GM12878 (cell line): Measurements from ENCODE around the gene ASIC4. TPM values are rescaled to one million over a fixed set of nuclear protein-coding genes. Genes with fewer than 3 reads are reported as not detected.

Experiments used
- ATAC-seq: fragments of 200-7000 bp; cut with Tn5 transposase; 3 replicates; pipeline ENCODE4 v1.9.1; 2020; ENCODE audit warnings: mild to moderate bottlenecking, moderate library complexity
- BruUV-seq: library from RNA; stranded (reverse); fragments of 400-500 nt; replicated peaks from 2 replicates; lab custom pipeline; 2021; lab: Mats Ljungman, UMichigan
- CTCF ChIA-PET: fragments of 300-600 bp; sonication (Branson Sonifier 250); formaldehyde crosslinking; extraction: SDS; loops from one replicate; lab custom pipeline; 2021; ENCODE audit warnings: inconsistent platforms; lab: Yijun Ruan, JAX
- POLR2A ChIA-PET: fragments of 350-600 bp; formaldehyde crosslinking; extraction: SDS; loops from one replicate; lab custom pipeline; 2021; ENCODE audit warnings: inconsistent platforms; lab: Charles Lee
- RAD21 ChIA-PET: fragments of 300-600 bp; sonication (Branson Sonifier 250); formaldehyde crosslinking; loops from one replicate; lab custom pipeline; 2023; ENCODE audit warnings: antibody characterized with exemption; ENCODE audit not compliant: unreplicated experiment; lab: Charles Lee
- SMC1A ChIA-PET: fragments of 300-600 bp; sonication (Branson Sonifier 250); formaldehyde crosslinking; loops from one replicate; lab custom pipeline; 2023; ENCODE audit not compliant: unreplicated experiment, uncharacterized antibody; lab: Charles Lee
- DNase-seq: peaks from one replicate; pipeline ENCODE4 v3.0.0-alpha.2; 2011; ENCODE audit warnings: low read depth, low spot score
- FAIRE-seq: peaks from 3 replicates; lab custom pipeline; 2011; peaks lifted over from hg19 to GRCh38; lab: Jason Lieb, UNC
- H2AFZ ChIP-seq: 2 replicates; pipeline ENCODE4 v1.6.0; 2011; ENCODE audit warnings: low read depth, low read length, control low read depth; ENCODE audit not compliant: control insufficient read depth
- H3K27ac ChIP-seq: 2 replicates; pipeline ENCODE4 v1.5.1; 2011; ENCODE audit warnings: control low read depth; ENCODE audit not compliant: control insufficient read depth, insufficient read depth
- H3K27me3 ChIP-seq, 2 experiments: replicated peaks in 1 of 2; 2 replicates each; pipeline versions ENCODE4 v1.6.0 to v1.6.1; 2011; ENCODE audit warnings: low read length in 1 of 2; ENCODE audit not compliant: control insufficient read depth in 2 of 2, insufficient read depth in 2 of 2
- H3K36me3 ChIP-seq, 2 experiments: 2 replicates each; pipeline ENCODE4 v1.5.1; 2011; ENCODE audit warnings: low read length in 1 of 2; ENCODE audit not compliant: control insufficient read depth in 2 of 2, insufficient read depth in 2 of 2
- H3K4me1 ChIP-seq: 2 replicates; pipeline ENCODE4 v1.6.1; 2011; ENCODE audit warnings: mild to moderate bottlenecking, low read length, moderate library complexity, mixed read lengths; ENCODE audit not compliant: control insufficient read depth, insufficient read depth
- H3K4me2 ChIP-seq: 2 replicates; pipeline ENCODE4 v1.6.0; 2011; ENCODE audit warnings: control low read depth; ENCODE audit not compliant: control insufficient read depth, insufficient read depth
- H3K4me3 ChIP-seq: fragments of 200-600 bp; sonication (generic); 2 replicates; pipeline ENCODE4 v1.5.1; 2016
- H3K79me2 ChIP-seq: 2 replicates; pipeline ENCODE4 v1.6.0; 2011; ENCODE audit warnings: low read length; ENCODE audit not compliant: control insufficient read depth, insufficient read depth
- H3K9ac ChIP-seq: 2 replicates; pipeline ENCODE4 v1.8.0; 2011; ENCODE audit warnings: low read length, control low read depth, mixed read lengths; ENCODE audit not compliant: control insufficient read depth, insufficient read depth
- H3K9me3 ChIP-seq: replicated peaks from 3 replicates; pipeline ENCODE4 v1.5.1; 2011; ENCODE audit warnings: mild to moderate bottlenecking, low read length; ENCODE audit not compliant: control insufficient read depth, insufficient read depth
- H4K20me1 ChIP-seq: 2 replicates; pipeline ENCODE4 v1.6.0; 2011; ENCODE audit not compliant: control insufficient read depth, insufficient read depth
- BMI1 ChIP-seq: fragments of 450-650 bp; IDR thresholded peaks from 2 replicates; pipeline ENCODE4 v1.6.1; 2016; ENCODE audit warnings: mild to moderate bottlenecking, moderate library complexity, borderline replicate concordance
- CHD2 ChIP-seq: IDR thresholded peaks from 2 replicates; pipeline ENCODE4 v1.6.1; 2011; ENCODE audit warnings: low read depth, low read length, improper control_type of control experiment, borderline replicate concordance
- MXI1 ChIP-seq: fragments of 150-350 bp; IDR thresholded peaks from 2 replicates; pipeline ENCODE4 v1.6.1; 2011; ENCODE audit warnings: low read depth, mild to moderate bottlenecking, inconsistent platforms, low read length, improper control_type of control experiment
- NFIC ChIP-seq: IDR thresholded peaks from 2 replicates; pipeline ENCODE4 v1.6.1; 2012; ENCODE audit warnings: low read depth, mild to moderate bottlenecking, inconsistent platforms, low read length, moderate library complexity
- REST ChIP-seq: IDR thresholded peaks from 2 replicates; pipeline ENCODE4 v1.6.1; 2012; ENCODE audit warnings: mild to moderate bottlenecking, low read depth, low read length
- WGBS: methylation state at CpG from one replicate; pipeline ENCODE4 v1.1.6; 2016; ENCODE audit warnings: low lambda C conversion rate; ENCODE audit not compliant: insufficient replicate concordance, insufficient coverage; ENCODE audit errors: missing lambda C conversion rate; 5-methylcytosine and 5-hydroxymethylcytosine counted together
- in situ Hi-C: fragments of 300-500 bp; cut with MboI; formaldehyde crosslinking; loops from 9 replicates; pipeline ENCODE4 v1.14.3; 2018; ENCODE audit warnings: mixed read lengths
- intact Hi-C: fragments of 100-400 bp; cut with micrococcal nuclease; formaldehyde crosslinking; loops from one replicate; pipeline ENCODE4 v1.14.2; 2022; ENCODE audit not compliant: unreplicated experiment
- polyA plus RNA-seq, 11 experiments: library from polyadenylated mRNA; depleted of rRNA in 4 of 11; unstranded in 6 of 11; stranded (reverse) in 5 of 11; fragments of >200 nt; fragmentation: Nextera tagmentation in 4 of 11; fragmentation: Illumina TruSeq in 1 of 11; extraction: Ambion mirVana in 4 of 11; extraction: Trizol in 1 of 11; gene quantifications; 1 replicate in 1 of 11; 2 replicates in 10 of 11; pipeline versions ENCODE4 v1.2.1 to v1.2.3, GENCODE V29; 2011 to 2016; ENCODE audit warnings: inconsistent platforms in 2 of 11, missing spikeins in 2 of 11, low read depth in 1 of 11
- total RNA-seq, 4 experiments: library from RNA; depleted of rRNA in 3 of 4; stranded (reverse); fragments of >200 nt in 3 of 4; fragmentation: Illumina TruSeq in 1 of 4; extraction: Trizol in 1 of 4; gene quantifications; 2 replicates each; pipeline versions ENCODE4 v1.2.1 to v1.2.3, GENCODE V29; 2013 to 2021
- TF ChIP-seq, protein P1 (sequence below): IDR thresholded peaks from 2 replicates; pipeline ENCODE4 v1.6.1; 2012; ENCODE audit warnings: low read length, inconsistent platforms

Gene ASIC4
- total and polyA plus RNA-seq, 10 of the 15 experiments (the other 5 are each of a cell fraction or from before 2014, with no cell fraction given), result 0.01 TPM; not detected in 9

GRCh38 chr2:219506802-219507526 lies 7.3 kb upstream of the ASIC4 start:
- ChIA-PET SMC1A (no interaction called here), CTCF (interaction anchor here (0.7 to 3.4 kb wide), 4 partner anchors 7 to 56 kb away, joined by 3 to 26 read pairs (median 6); partner anchors contain the start of gene GMPPA), RAD21 (no interaction called here), POLR2A (no interaction called here)
- H3K27ac ChIP-seq, result no peak overlapping the region
- in situ Hi-C loops, result no loop called here
- no peak for TF ChIP-seq NFIC
- TF ChIP-seq CHD2, result no peak
- ATAC-seq (no peak), DNase-seq (no peak), FAIRE-seq (no peak)
- H3K4me3 ChIP-seq, result no peak overlapping the region
- peaks cover 0 to 7% of the 10 kb centered on the region in 2 experiments; a peak in 2 of 4 replicates for H3K36me3 ChIP-seq
- H3K79me2 ChIP-seq, result no peaks in the 10 kb centered on the region
- H3K9me3 ChIP-seq, result no peaks in the 10 kb centered on the region
- WGBS, result 77% methylated on average over 17 of the region's 17 CpGs
- no peak overlapping the region for H3K9ac ChIP-seq
- no peaks in the 10 kb centered on the region for H3K4me1 ChIP-seq
- H3K4me2 ChIP-seq, result no peak overlapping the region
- H2AFZ ChIP-seq, result no peak overlapping the region
- BruUV-seq, result no TSS peak
- H4K20me1 ChIP-seq, result no peaks in the 10 kb centered on the region
- intact Hi-C loops, result no loop called here
- peaks cover 1 to 3% of the 10 kb centered on the region in 2 experiments; a peak in 3 of 4 replicates for H3K27me3 ChIP-seq

DNA sequence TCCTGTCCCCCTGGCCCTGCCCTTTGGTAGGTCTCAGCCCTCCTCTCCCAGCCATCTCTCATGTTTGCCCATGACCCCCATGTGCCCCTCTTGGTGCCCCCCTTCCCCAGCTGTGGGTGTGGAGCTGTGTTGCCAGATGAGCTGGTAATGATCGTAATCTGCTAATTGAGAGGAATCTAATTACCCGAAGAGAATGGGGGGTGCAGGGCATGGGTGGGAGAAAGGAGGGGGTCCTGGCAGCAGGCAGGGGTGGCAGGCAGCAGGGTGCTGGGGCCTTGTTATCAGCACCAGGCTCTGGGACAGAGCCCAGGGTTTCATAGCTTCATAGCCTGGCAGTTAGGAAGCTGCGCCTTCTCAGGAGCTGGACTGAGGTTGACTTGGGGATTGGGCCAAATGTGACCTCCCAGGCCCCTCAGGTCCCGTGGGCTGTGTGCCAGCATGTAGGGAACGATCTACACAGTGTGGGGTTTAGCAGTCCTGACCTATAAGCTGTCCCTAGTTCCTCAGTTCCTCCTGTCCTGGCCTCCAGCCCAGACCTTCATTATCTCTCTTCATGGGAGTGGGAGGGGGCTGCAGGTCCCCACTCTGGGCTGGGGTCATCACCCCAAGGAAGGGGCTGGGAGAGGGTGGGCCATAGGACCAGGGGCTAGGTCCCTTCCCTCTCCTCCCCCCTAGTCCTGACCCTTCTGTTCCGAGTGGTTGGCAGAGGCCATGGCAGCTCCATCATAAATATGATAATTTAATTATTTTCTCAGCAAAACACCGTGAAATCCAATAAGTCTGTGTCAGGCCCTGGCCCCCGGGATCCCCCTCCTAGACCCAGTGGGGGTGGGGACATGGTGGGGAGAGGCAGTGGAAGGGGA lies 6.5 kb upstream of the ASIC4 start:
- no peaks in the 10 kb centered on the region for H3K79me2 ChIP-seq
- intact Hi-C loops, result no loop called here
- no peaks in the 10 kb centered on the region for H3K9me3 ChIP-seq
- ChIA-PET CTCF (interaction anchor here (0.7 to 3.4 kb wide), 5 partner anchors 8 to 56 kb away, joined by 3 to 26 read pairs (median 3); partner anchors contain the start of gene GMPPA), SMC1A (interaction anchor here (0.8 kb wide), 1 partner anchor 12 kb away, joined by 4 read pairs; a partner anchor contains a TSS), POLR2A (no interaction called here), RAD21 (interaction anchor here (2.4 kb wide), 1 partner anchor 9 kb away, joined by 8 read pairs; the partner anchor contains the start of gene GMPPA)
- no TSS peak for BruUV-seq
- no peak for TF ChIP-seq MXI1
- TF ChIP-seq, protein P1, sequence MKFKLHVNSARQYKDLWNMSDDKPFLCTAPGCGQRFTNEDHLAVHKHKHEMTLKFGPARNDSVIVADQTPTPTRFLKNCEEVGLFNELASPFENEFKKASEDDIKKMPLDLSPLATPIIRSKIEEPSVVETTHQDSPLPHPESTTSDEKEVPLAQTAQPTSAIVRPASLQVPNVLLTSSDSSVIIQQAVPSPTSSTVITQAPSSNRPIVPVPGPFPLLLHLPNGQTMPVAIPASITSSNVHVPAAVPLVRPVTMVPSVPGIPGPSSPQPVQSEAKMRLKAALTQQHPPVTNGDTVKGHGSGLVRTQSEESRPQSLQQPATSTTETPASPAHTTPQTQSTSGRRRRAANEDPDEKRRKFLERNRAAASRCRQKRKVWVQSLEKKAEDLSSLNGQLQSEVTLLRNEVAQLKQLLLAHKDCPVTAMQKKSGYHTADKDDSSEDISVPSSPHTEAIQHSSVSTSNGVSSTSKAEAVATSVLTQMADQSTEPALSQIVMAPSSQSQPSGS, result no peak
- no peak for TF ChIP-seq BMI1
- peak; percentile 42; the same call in 1 of the 2 replicates for TF ChIP-seq REST
- 51% methylated on average over 8 of the region's 8 CpGs for WGBS
- H3K36me3 ChIP-seq, result peaks cover 0 to 7% of the 10 kb centered on the region in 2 experiments; a peak in 2 of 4 replicates
- no peak overlapping the region for H3K9ac ChIP-seq
- no peaks in the 10 kb centered on the region for H4K20me1 ChIP-seq
- no peak for FAIRE-seq
- H3K4me3 ChIP-seq, result no peak overlapping the region
- peaks cover 6% of the 10 kb centered on the region in 2 experiments; a peak in 3 of 4 replicates for H3K27me3 ChIP-seq
- no peaks in the 10 kb centered on the region for H3K4me1 ChIP-seq
- no peak overlapping the region for H2AFZ ChIP-seq
- H3K4me2 ChIP-seq, result no peak overlapping the region
- no peak for DNase-seq
- H3K27ac ChIP-seq, result no peak overlapping the region
- ATAC-seq, result no peak
- in situ Hi-C loops, result no loop called here
